CD4-positive, alpha-beta T cell (primary cell): ENCODE measurements around the gene PDSS2. TPM values are rescaled to one million over a fixed set of nuclear protein-coding genes. Genes with fewer than 3 reads are reported as not detected.

ENCODE experiments used
- ATAC-seq: fragments of 200-7000 bp; cut with Tn5 transposase; one replicate; pipeline ENCODE4 v1.10.0; 2022; ENCODE audit warnings: mild to moderate bottlenecking; ENCODE audit not compliant: poor library complexity
- CTCF ChIA-PET: fragments of 350-600 bp; sonication (Branson Sonifier 250); formaldehyde crosslinking; loops from one replicate; lab custom pipeline; 2021; ENCODE audit warnings: antibody characterized with exemption, inconsistent platforms; lab: Charles Lee
- POLR2A ChIA-PET: fragments of 350-600 bp; sonication (Branson Sonifier 250); formaldehyde crosslinking; loops from one replicate; lab custom pipeline; 2021; ENCODE audit warnings: antibody characterized with exemption, inconsistent platforms; lab: Charles Lee
- DNase-seq, 14 experiments: peaks; one replicate each; pipeline ENCODE4 v3.0.0-alpha.2; 2013 to 2020; ENCODE audit warnings: mixed read lengths in 2 of 14
- H3K27ac ChIP-seq, 2 donors: one replicate each; pipeline versions ENCODE4 v1.5.1 to v1.7.0; 2013; ENCODE audit warnings: low read length in 2 of 2, low read depth in 1 of 2, mild to moderate bottlenecking in 1 of 2
- H3K27me3 ChIP-seq, 2 experiments: 1 replicate in 1 of 2; 2 replicates in 1 of 2; pipeline versions ENCODE4 v1.6.1 to v1.7.0; 2013; ENCODE audit warnings: low read length in 2 of 2, control low read depth in 1 of 2, mild to moderate bottlenecking in 1 of 2, moderate library complexity in 1 of 2; ENCODE audit not compliant: insufficient read depth in 2 of 2, control insufficient read depth in 1 of 2
- H3K36me3 ChIP-seq: one replicate; pipeline ENCODE4 v1.6.1; 2013; ENCODE audit warnings: low read length, control low read depth; ENCODE audit not compliant: insufficient read depth
- H3K4me1 ChIP-seq: one replicate; pipeline ENCODE4 v1.6.1; 2013; ENCODE audit warnings: low read length, control low read depth; ENCODE audit not compliant: insufficient read depth
- H3K4me3 ChIP-seq: one replicate; pipeline ENCODE4 v1.5.1; 2013; ENCODE audit warnings: mild to moderate bottlenecking, low read length, moderate library complexity
- H3K9me3 ChIP-seq, 2 experiments: 1 replicate in 1 of 2; 2 replicates in 1 of 2; pipeline versions ENCODE4 v1.6.1 to v1.7.0; 2013; ENCODE audit warnings: low read length in 2 of 2, mild to moderate bottlenecking in 2 of 2, control low read depth in 1 of 2, moderate library complexity in 1 of 2; ENCODE audit not compliant: control insufficient read depth in 1 of 2, insufficient read depth in 1 of 2
- H3K27ac Mint-ChIP-seq: one replicate; pipeline ENCODE4 v1.8.0; 2020; ENCODE audit warnings: mixed read lengths
- H3K27me3 Mint-ChIP-seq: one replicate; pipeline ENCODE4 v1.8.0; 2021; ENCODE audit warnings: mixed read lengths
- H3K36me3 Mint-ChIP-seq: one replicate; pipeline ENCODE4 v1.8.0; 2021; ENCODE audit warnings: low read depth, mixed read lengths
- H3K4me1 Mint-ChIP-seq: one replicate; pipeline ENCODE4 v1.8.0; 2021; ENCODE audit warnings: low read depth, mixed read lengths
- H3K4me3 Mint-ChIP-seq: one replicate; pipeline ENCODE4 v1.8.0; 2020; ENCODE audit warnings: mild to moderate bottlenecking, mixed read lengths
- H3K9me3 Mint-ChIP-seq: one replicate; pipeline ENCODE4 v1.8.0; 2020; ENCODE audit warnings: mixed read lengths
- CTCF ChIP-seq: fragments of 200-600 bp; IDR thresholded peaks from one replicate; pipeline ENCODE4 v1.8.0; 2022; ENCODE audit warnings: antibody characterized with exemption, mild to moderate bottlenecking
- intact Hi-C, 2 experiments: fragments of 100-400 bp; cut with DNase I in 1 of 2; cut with micrococcal nuclease in 1 of 2; formaldehyde crosslinking; loops; one replicate each; pipeline versions ENCODE4 v1.15.1 to v1.9.0; 2023 to 2025; cut with DNase I, micrococcal nuclease
- total RNA-seq, 174 experiments: library from RNA in 2 of 174; stranded (reverse) in 2 of 174; gene quantifications; one replicate each; pipeline ENCODE4 v1.2.3 and lab custom pipeline; 2021 to 2026

Gene PDSS2
- total RNA-seq, 2 experiments from 2014 or later = 5.8 to 6.6 TPM

DNA sequence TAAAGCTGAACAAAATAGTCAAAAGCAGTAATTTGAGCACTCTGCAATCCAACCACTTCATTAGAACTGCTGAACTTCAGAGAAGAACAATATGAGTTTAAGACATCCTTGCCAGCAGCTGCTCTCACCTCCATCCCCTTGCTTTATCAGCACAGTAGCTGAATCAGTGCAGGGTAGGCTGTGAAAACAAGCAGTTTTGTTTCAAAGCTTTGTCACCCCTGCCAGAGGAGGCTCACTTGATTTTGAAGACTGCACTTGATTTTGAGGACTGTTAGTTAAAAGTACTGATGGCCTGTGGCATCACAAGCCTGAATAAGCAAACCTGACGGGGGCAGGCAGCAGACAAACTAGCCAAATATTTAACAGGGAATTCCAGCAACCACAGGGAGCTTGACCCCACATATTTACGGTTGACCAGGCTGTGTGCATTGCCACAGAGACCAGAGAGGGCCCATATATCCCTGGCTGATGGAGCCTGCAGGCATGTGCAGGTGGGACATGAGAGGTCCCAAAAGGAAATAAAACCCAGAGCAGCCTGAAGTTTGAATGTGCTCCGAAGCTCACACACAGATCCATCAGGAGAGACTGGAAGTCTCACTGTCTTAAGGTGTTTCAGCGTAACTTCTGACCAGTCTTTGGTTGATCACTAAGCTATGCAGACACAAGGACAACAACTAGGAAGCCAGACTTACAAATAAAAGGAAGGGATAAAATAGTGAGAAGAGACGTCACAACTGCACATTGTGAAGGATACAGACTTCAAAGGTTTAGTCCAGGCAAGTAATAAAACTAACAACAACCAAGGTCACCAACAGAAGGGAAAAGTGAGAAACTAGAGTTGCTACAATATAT, 97.4 kb downstream of the PDSS2 start:
- H3K36me3 Mint-ChIP-seq = peaks cover 33% of the 10 kb centered on the region
- H3K9me3 Mint-ChIP-seq = peaks cover 4% of the 10 kb centered on the region
- peaks cover 3 to 8% of the 10 kb centered on the region in 2 experiments for H3K9me3 ChIP-seq
- ChIA-PET POLR2A (no interaction called here), CTCF (interaction anchor here (0.8 kb wide), 1 partner anchor 12 kb away, joined by 3 read pairs; no protein-coding TSS in a partner anchor)
- no peak overlapping the region for H3K4me3 Mint-ChIP-seq
- no peaks in the 10 kb centered on the region for H3K4me1 Mint-ChIP-seq
- no peak for ATAC-seq
- no peaks in the 10 kb centered on the region for H3K27me3 ChIP-seq
- no peaks in the 10 kb centered on the region for H3K27me3 Mint-ChIP-seq
- TF ChIP-seq CTCF = no peak
- DNase-seq = no peak
- H3K36me3 ChIP-seq = peaks cover 6% of the 10 kb centered on the region
- H3K4me3 ChIP-seq = no peak overlapping the region
- no peak overlapping the region for H3K27ac ChIP-seq
- no peak overlapping the region for H3K27ac Mint-ChIP-seq
- H3K4me1 ChIP-seq = no peaks in the 10 kb centered on the region
- intact Hi-C loops = no loop called here

DNA sequence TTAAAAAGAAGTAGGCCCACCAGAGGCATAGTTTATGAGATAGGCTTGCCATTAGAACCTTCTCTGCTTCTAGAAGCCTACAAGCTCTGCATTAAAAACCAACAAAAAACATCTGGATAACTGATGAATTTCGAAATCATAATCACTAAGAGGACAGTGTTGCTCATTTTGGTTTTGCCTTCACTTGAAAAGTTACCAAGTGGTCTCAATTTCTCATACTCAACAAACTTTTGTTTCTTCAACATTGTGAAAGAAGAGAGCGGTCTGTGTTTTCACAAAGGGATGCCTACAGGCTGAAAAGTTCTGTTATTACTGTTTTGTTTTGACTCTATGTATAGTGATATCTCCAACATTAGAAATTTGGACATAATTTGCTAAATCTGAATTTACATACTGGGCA, 98.9 kb downstream of the PDSS2 start:
- H3K4me1 ChIP-seq = no peaks in the 10 kb centered on the region
- Mint-ChIP-seq H3K27ac (no peak overlapping the region), H3K9me3 (peaks cover 4% of the 10 kb centered on the region), H3K36me3 (peaks cover 33% of the 10 kb centered on the region), H3K27me3 (no peaks in the 10 kb centered on the region), H3K4me1 (no peaks in the 10 kb centered on the region), H3K4me3 (no peak overlapping the region)
- intact Hi-C loops = no loop called here
- no peak for TF ChIP-seq CTCF
- ATAC-seq = no peak
- H3K4me3 ChIP-seq = no peak overlapping the region
- H3K27ac ChIP-seq = no peak overlapping the region
- DNase-seq = no peak
- H3K36me3 ChIP-seq = peaks cover 6% of the 10 kb centered on the region
- ChIA-PET POLR2A (no interaction called here), CTCF (no interaction called here)
- peaks cover 3 to 8% of the 10 kb centered on the region in 2 experiments for H3K9me3 ChIP-seq
- no peaks in the 10 kb centered on the region for H3K27me3 ChIP-seq

- Mint-ChIP-seq H3K4me1 (no peaks in the 10 kb centered on the region), H3K36me3 (peaks cover 16% of the 10 kb centered on the region), H3K4me3 (no peak overlapping the region), H3K27me3 (no peaks in the 10 kb centered on the region), H3K27ac (no peak overlapping the region), H3K9me3 (peaks cover 2% of the 10 kb centered on the region)
- no peaks in the 10 kb centered on the region for H3K4me1 ChIP-seq
- no peaks in the 10 kb centered on the region for H3K27me3 ChIP-seq
- ATAC-seq (no peak), DNase-seq (no peak)
- peaks cover 2% of the 10 kb centered on the region for H3K36me3 ChIP-seq
- POLR2A ChIA-PET = no interaction called here
- peaks cover 0 to 2% of the 10 kb centered on the region in 2 experiments for H3K9me3 ChIP-seq
- CTCF ChIA-PET = no interaction called here
- no peak overlapping the region for H3K4me3 ChIP-seq
- no peak overlapping the region for H3K27ac ChIP-seq
- no peak for TF ChIP-seq CTCF
- intact Hi-C loops = no loop called here
Observed at GRCh38 chr6:107357842-107358241, 101.5 kb downstream of the PDSS2 start.
